Fibroblast of lung (primary cell): ENCODE results near the gene AGPAT1. TPM values are rescaled to one million over a fixed set of nuclear protein-coding genes. Genes with fewer than 3 reads are reported as not detected.

Experiments
- DNase-seq, 2 donors: peaks; one replicate each; pipeline versions ENCODE4 v3.0.0 to v3.0.0-alpha.2; 2010; ENCODE audit warnings: low read depth in 2 of 2
- H2AFZ ChIP-seq: 2 replicates; pipeline ENCODE4 v1.5.1; 2012; ENCODE audit warnings: low read length, control low read depth, inconsistent platforms
- H3K27ac ChIP-seq: 2 replicates; pipeline ENCODE4 v1.5.1; 2011; ENCODE audit warnings: low read length, control low read depth; ENCODE audit not compliant: insufficient read depth
- H3K27me3 ChIP-seq: 2 replicates; pipeline ENCODE4 v1.5.1; 2011; ENCODE audit warnings: mild to moderate bottlenecking, low read length; ENCODE audit not compliant: control insufficient read depth, insufficient read depth
- H3K36me3 ChIP-seq: 2 replicates; pipeline ENCODE4 v1.5.1; 2011; ENCODE audit warnings: low read length; ENCODE audit not compliant: control insufficient read depth, insufficient read depth
- H3K4me1 ChIP-seq: 2 replicates; pipeline ENCODE4 v1.5.1; 2011; ENCODE audit warnings: low read length; ENCODE audit not compliant: control insufficient read depth, insufficient read depth; ENCODE audit errors: extremely low read depth
- H3K4me2 ChIP-seq: 2 replicates; pipeline ENCODE4 v1.5.1; 2011; ENCODE audit warnings: low read length, control low read depth; ENCODE audit not compliant: insufficient read depth; ENCODE audit errors: extremely low read depth
- H3K4me3 ChIP-seq, 4 experiments: fragments of 200-600 bp in 1 of 4; sonication (generic) in 1 of 4; replicated peaks in 1 of 4; 2 replicates each; pipeline ENCODE4 v1.5.1; 2011 to 2016; ENCODE audit warnings: low read length in 4 of 4, low read depth in 3 of 4, mild to moderate bottlenecking in 3 of 4, control low read depth in 2 of 4, inconsistent platforms in 1 of 4, mixed read lengths in 1 of 4; ENCODE audit not compliant: insufficient read depth in 1 of 4; ENCODE audit errors: control extremely low read depth in 1 of 4
- H3K79me2 ChIP-seq: 2 replicates; pipeline ENCODE4 v1.5.1; 2012; ENCODE audit warnings: mild to moderate bottlenecking, low read length, inconsistent platforms; ENCODE audit not compliant: control insufficient read depth, insufficient read depth
- H3K9ac ChIP-seq: 2 replicates; pipeline ENCODE4 v1.5.1; 2011; ENCODE audit warnings: mild to moderate bottlenecking, low read length, control low read depth; ENCODE audit not compliant: insufficient read depth
- H3K9me3 ChIP-seq: 2 replicates; pipeline ENCODE4 v1.5.1; 2012; ENCODE audit warnings: low read depth, low read length; ENCODE audit not compliant: control insufficient read depth, insufficient read depth
- H4K20me1 ChIP-seq: 2 replicates; pipeline ENCODE4 v1.5.1; 2011; ENCODE audit warnings: low read length; ENCODE audit not compliant: control insufficient read depth, insufficient read depth; ENCODE audit errors: extremely low read depth
- EZH2 ChIP-seq: IDR thresholded peaks from 2 replicates; pipeline ENCODE4 v1.5.1; 2012; ENCODE audit warnings: low read length, control low read depth, mild to moderate bottlenecking; ENCODE audit errors: missing control alignments
- polyA plus RNA-seq, 2 donors: library from polyadenylated mRNA; depleted of rRNA in 1 of 2; stranded (reverse) in 1 of 2; unstranded in 1 of 2; fragments of >200 nt; gene quantifications; 2 replicates each; pipeline ENCODE4 v1.2.1, GENCODE V29; 2011 to 2012; ENCODE audit warnings: missing spikeins in 1 of 2
- total RNA-seq: library from RNA; depleted of rRNA; stranded (reverse); fragments of >200 nt; gene quantifications from 2 replicates; pipeline ENCODE4 v1.2.1, GENCODE V29; 2014
- TF ChIP-seq, protein P1 (sequence below), 2 donors: IDR thresholded peaks in 1 of 2; conservative IDR thresholded peaks in 1 of 2; 1 replicate in 1 of 2; 2 replicates in 1 of 2; pipeline ENCODE4 v1.5.1; 2011 to 2012; ENCODE audit warnings: low read length in 2 of 2, control low read depth in 1 of 2, inconsistent platforms in 1 of 2, low read depth in 1 of 2, mild to moderate bottlenecking in 1 of 2

AGPAT1 gene
- total and polyA plus RNA-seq, 2 donors (not counting 1 experiment from before 2014, with no cell fraction given), result 22.1 to 79.0 TPM

DNA sequence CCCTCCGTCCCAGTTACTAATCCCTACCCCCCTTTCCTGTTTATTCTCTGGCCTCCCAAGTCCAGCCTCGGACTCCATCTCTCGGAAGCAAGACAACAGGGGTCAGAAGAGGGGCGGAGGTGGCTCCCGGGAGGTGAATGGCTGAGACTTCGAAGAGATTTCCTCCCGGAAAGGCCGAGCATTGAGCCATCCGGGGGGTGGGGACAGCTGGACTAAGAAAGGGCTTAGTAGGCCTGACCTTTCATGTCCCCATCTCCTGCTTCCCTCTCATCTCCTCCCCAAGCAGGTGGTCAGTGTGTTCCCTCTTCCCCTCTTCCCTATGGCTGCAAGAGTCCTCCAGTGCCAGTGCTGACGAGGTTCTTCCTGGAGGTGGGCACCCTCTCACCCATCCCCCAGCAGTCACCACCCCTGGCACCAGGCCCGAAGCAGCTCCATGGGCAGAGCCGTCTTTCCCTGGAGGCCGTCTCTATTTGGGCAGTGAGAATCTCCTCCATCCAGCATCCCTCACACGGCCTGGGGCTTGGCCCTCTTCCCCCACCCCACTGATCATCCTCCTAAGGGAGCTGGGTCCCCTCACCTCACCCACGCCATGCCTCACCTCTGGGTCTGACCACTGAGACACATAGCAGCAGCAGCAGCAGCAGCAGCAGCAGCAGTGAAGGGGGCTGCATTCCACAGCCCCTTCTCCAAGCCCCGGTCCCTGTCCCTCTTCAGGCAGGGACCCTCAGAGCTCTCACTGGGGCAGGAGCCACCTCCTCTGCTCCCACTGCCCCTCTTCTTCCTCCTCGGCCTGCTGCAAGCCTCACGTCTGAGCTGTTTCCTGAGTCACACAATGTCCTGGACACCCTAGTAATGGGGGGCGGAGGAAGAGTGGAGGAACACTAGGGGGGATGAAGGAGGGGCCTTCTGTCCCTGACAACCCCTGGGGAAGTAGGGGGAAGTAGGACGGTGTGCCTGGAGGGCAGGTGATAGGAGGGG is 47.7 kb upstream of the AGPAT1 start, which contains the start of gene NOTCH4:
NOTCH4 (minus strand) TSS at position 810 of the 978 bp plus-strand sequence; CDS start at position 671, 139 bp downstream.
- Histone ChIP-seq H3K79me2 (no peaks in the 10 kb centered on the region), H3K27me3 (peaks cover 3% of the 10 kb centered on the region), H3K27ac (no peak within 1 kb of the TSS), H3K9ac (no peak within 1 kb of the TSS), H3K36me3 (no peaks in the 10 kb centered on the region), H4K20me1 (no peaks in the 10 kb centered on the region), H3K9me3 (no peaks in the 10 kb centered on the region), H2AFZ (no peak within 1 kb of the TSS), H3K4me2 (no peak within 1 kb of the TSS), H3K4me1 (no peaks in the 10 kb centered on the region), H3K4me3 (no peak within 1 kb of the TSS)
- TF ChIP-seq, protein P1, sequence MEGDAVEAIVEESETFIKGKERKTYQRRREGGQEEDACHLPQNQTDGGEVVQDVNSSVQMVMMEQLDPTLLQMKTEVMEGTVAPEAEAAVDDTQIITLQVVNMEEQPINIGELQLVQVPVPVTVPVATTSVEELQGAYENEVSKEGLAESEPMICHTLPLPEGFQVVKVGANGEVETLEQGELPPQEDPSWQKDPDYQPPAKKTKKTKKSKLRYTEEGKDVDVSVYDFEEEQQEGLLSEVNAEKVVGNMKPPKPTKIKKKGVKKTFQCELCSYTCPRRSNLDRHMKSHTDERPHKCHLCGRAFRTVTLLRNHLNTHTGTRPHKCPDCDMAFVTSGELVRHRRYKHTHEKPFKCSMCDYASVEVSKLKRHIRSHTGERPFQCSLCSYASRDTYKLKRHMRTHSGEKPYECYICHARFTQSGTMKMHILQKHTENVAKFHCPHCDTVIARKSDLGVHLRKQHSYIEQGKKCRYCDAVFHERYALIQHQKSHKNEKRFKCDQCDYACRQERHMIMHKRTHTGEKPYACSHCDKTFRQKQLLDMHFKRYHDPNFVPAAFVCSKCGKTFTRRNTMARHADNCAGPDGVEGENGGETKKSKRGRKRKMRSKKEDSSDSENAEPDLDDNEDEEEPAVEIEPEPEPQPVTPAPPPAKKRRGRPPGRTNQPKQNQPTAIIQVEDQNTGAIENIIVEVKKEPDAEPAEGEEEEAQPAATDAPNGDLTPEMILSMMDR (conservative IDR thresholded peaks at IDR 0.05 in 1 of 2, IDR thresholded peaks at IDR 0.05 in 1 of 2; ENCODE audit: low read depth in 1 of 2, low read length in 2 of 2), result no peak
- no peak for TF ChIP-seq EZH2
- no peak for DNase-seq

DNA sequence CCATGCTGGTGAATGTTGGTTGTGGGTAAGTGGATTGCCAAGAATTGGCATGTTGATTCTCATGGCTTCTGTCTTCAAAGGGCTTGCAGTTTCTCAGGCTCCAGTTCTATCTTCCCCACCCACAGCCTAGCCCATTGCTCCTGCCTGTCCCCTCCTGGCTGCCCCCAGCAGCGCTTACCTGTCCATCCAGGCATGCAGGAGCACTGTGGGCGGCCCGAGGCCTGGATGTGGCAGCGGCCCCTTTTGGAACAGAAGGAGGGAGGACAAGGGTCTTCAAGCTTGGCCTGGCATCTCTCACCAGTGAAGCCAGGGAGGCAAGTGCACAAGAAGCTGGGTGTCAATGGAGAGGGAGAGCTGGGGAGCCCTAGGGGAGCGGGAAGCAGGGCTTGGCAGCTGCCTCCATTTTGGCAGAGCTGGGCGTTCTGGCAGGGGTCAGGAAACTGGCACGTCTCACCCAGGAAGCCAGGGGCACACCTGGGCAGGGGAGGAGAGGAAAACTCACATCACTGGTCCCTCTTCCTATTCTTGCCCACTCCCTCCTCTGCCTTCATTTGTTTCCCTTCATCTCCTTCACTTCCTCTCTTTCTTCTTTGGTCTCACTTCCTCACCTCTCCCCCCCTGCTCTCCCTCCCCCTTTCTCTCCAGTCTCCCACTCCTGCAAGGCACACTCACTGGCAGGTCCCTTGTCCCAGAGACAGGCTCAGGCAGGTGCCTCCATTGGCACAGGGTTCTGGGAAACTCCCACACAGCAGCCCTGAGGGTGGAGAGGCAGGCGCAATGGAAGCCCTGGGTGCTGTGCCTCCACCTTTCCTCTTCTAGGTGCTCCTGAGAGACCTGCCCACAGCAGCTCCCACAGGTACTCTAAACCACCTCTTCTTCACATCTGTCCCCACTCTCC is 46.7 kb upstream of the AGPAT1 start:
- Histone ChIP-seq H3K36me3 (no peaks in the 10 kb centered on the region), H2AFZ (no peak overlapping the region), H3K4me3 (no peak overlapping the region), H3K27ac (no peak overlapping the region), H3K27me3 (peaks cover 3% of the 10 kb centered on the region), H3K79me2 (no peaks in the 10 kb centered on the region), H4K20me1 (no peaks in the 10 kb centered on the region), H3K4me1 (no peaks in the 10 kb centered on the region), H3K4me2 (no peak overlapping the region), H3K9ac (no peak overlapping the region), H3K9me3 (no peaks in the 10 kb centered on the region)
- DNase-seq, result no peak
- no peak for TF ChIP-seq EZH2
- TF ChIP-seq, protein P1 (conservative IDR thresholded peaks at IDR 0.05 in 1 of 2, IDR thresholded peaks at IDR 0.05 in 1 of 2; ENCODE audit: low read depth in 1 of 2, low read length in 2 of 2), result no peak

DNA sequence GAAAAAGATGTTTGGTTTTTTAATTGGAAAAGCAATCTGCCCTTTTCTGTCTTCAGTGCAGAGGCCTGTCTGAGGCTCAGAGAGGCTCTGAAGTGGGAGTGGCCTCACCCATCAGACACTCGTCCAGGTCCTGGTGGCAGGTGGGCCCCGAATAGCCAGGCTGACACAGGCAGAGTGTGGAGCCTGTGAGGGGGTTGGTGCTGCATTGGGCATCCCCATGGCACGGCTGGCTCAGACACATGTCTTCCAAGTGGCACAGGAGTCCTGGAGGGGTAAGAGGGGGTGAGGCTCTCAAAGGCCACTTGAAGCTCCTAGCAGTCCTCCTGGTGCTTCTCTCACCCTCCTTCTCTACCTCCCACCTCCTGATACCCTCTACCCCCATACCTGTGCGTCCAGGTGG is 44.1 kb upstream of the AGPAT1 start:
- Histone ChIP-seq H3K9me3 (no peaks in the 10 kb centered on the region), H3K27ac (no peak overlapping the region), H4K20me1 (no peaks in the 10 kb centered on the region), H2AFZ (no peak overlapping the region), H3K4me3 (no peak overlapping the region), H3K9ac (no peak overlapping the region), H3K27me3 (no peaks in the 10 kb centered on the region), H3K4me1 (no peaks in the 10 kb centered on the region), H3K36me3 (no peaks in the 10 kb centered on the region), H3K4me2 (no peak overlapping the region), H3K79me2 (no peaks in the 10 kb centered on the region)
- no peak for TF ChIP-seq EZH2
- TF ChIP-seq, protein P1 (conservative IDR thresholded peaks at IDR 0.05 in 1 of 2, IDR thresholded peaks at IDR 0.05 in 1 of 2; ENCODE audit: low read depth in 1 of 2, low read length in 2 of 2), result no peak
- DNase-seq, result no peak
